Upper lobe of left lung (tissue), 4 donors: ENCODE data around the gene ERICH6B.

Experiments
- POLR2A ChIP-seq, 4 donors: fragments of 450-650 bp; IDR thresholded peaks; one replicate each; pipeline ENCODE4 v1.5.1; 2016 to 2017; ENCODE audit warnings: antibody characterized with exemption in 4 of 4, mild to moderate bottlenecking in 2 of 4
- POLR2AphosphoS5 ChIP-seq, 2 donors: sonication (generic); formaldehyde crosslinking; IDR thresholded peaks; one replicate each; pipeline ENCODE4 v1.5.1; 2017; ENCODE audit warnings: antibody characterized with exemption in 2 of 2
- TF ChIP-seq, protein P1 (sequence below), 6 experiments: fragments of 450-650 bp in 4 of 6; fragments of 200-600 bp in 2 of 6; sonication (generic) in 2 of 6; IDR thresholded peaks; one replicate each; pipeline ENCODE4 v1.5.1; 2016 to 2019; ENCODE audit warnings: antibody characterized with exemption in 6 of 6

DNA sequence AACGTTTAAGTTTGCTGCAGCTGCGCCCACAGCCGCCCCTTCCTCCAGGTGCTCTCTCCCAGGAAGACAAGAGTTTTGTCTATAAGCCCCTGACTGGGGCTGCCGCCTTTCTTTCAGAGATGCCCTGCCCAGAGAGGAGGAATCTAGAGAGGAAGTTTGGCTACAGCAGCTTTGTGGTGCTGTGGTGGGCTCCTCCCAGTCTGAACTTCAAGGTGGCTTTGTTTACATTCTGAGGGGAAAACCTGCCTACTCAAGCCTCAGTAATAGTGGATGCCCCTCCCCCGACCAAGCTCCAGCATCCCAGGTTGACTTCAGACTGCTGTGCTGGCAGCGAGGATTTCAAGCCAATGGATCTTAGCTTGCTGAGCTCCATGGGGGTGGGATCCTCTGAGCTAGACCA lies 6.4 kb upstream of the ERICH6B start:
- TF ChIP-seq POLR2AphosphoS5 (IDR thresholded peaks at IDR 0.05) (no peak), POLR2A (IDR thresholded peaks at IDR 0.05) (no peak)
- TF ChIP-seq, protein P1, sequence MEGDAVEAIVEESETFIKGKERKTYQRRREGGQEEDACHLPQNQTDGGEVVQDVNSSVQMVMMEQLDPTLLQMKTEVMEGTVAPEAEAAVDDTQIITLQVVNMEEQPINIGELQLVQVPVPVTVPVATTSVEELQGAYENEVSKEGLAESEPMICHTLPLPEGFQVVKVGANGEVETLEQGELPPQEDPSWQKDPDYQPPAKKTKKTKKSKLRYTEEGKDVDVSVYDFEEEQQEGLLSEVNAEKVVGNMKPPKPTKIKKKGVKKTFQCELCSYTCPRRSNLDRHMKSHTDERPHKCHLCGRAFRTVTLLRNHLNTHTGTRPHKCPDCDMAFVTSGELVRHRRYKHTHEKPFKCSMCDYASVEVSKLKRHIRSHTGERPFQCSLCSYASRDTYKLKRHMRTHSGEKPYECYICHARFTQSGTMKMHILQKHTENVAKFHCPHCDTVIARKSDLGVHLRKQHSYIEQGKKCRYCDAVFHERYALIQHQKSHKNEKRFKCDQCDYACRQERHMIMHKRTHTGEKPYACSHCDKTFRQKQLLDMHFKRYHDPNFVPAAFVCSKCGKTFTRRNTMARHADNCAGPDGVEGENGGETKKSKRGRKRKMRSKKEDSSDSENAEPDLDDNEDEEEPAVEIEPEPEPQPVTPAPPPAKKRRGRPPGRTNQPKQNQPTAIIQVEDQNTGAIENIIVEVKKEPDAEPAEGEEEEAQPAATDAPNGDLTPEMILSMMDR (IDR thresholded peaks at IDR 0.05) = no peak
